Mesenchymal stem cell (in vitro differentiated cells and primary cell): ENCODE results near the gene MYH9.
A peak's percentile ranks its signal among the peaks of the same experiment; 100 is the strongest.
"Not testable (repeated sequence)": the region's sequence is repeated elsewhere in the genome, so short reads cannot be mapped to it uniquely, and the experiment has no call there.

Experiments
- DNase-seq: peaks from one replicate; pipeline ENCODE4 v3.0.0-alpha.2; 2013
- H2AFZ ChIP-seq: one replicate; pipeline ENCODE4 v1.6.1; 2013; ENCODE audit warnings: low read depth, mild to moderate bottlenecking, control low read depth, inconsistent platforms, low read length, moderate library complexity
- H2AK5ac ChIP-seq: 2 replicates; pipeline ENCODE4 v1.6.1; 2013; ENCODE audit warnings: low read length, moderate library complexity, mild to moderate bottlenecking, inconsistent platforms; ENCODE audit not compliant: severe bottlenecking
- H2BK120ac ChIP-seq: one replicate; pipeline ENCODE4 v1.6.1; 2013; ENCODE audit warnings: low read depth, mild to moderate bottlenecking, inconsistent platforms, low read length, moderate library complexity
- H2BK12ac ChIP-seq, 2 experiments: one replicate each; pipeline ENCODE4 v1.6.1; 2013; ENCODE audit warnings: inconsistent platforms in 2 of 2, low read length in 2 of 2, mild to moderate bottlenecking in 2 of 2, moderate library complexity in 2 of 2, control low read depth in 1 of 2
- H2BK15ac ChIP-seq: one replicate; pipeline ENCODE4 v1.6.1; 2013; ENCODE audit warnings: mild to moderate bottlenecking, low read depth, inconsistent platforms; ENCODE audit not compliant: poor library complexity, severe bottlenecking
- H2BK5ac ChIP-seq: 2 replicates; pipeline ENCODE4 v1.6.1; 2013; ENCODE audit warnings: low read depth, mild to moderate bottlenecking, low read length, control low read depth, inconsistent platforms; ENCODE audit not compliant: poor library complexity, severe bottlenecking
- H3K14ac ChIP-seq, 2 experiments: one replicate each; pipeline ENCODE4 v1.6.1; 2013; ENCODE audit warnings: inconsistent platforms in 2 of 2, low read length in 2 of 2, control low read depth in 1 of 2, mild to moderate bottlenecking in 1 of 2, moderate library complexity in 1 of 2
- H3K18ac ChIP-seq, 2 experiments: one replicate each; pipeline ENCODE4 v1.6.1; 2013; ENCODE audit warnings: inconsistent platforms in 2 of 2, low read length in 2 of 2, control low read depth in 1 of 2, low read depth in 1 of 2, mild to moderate bottlenecking in 1 of 2
- H3K23ac ChIP-seq, 2 experiments: one replicate each; pipeline ENCODE4 v1.6.1; 2013; ENCODE audit warnings: inconsistent platforms in 2 of 2, low read length in 2 of 2, mild to moderate bottlenecking in 2 of 2, moderate library complexity in 2 of 2, control low read depth in 1 of 2
- H3K27ac ChIP-seq: 2 replicates; pipeline ENCODE4 v1.5.1; 2013; ENCODE audit warnings: mild to moderate bottlenecking, moderate library complexity, low read length, control low read depth, inconsistent platforms; ENCODE audit not compliant: poor library complexity, severe bottlenecking
- H3K27me3 ChIP-seq, 2 experiments: 2 replicates each; pipeline versions ENCODE4 v1.6.1 to v1.7.0; 2013; ENCODE audit warnings: low read length in 2 of 2, mild to moderate bottlenecking in 2 of 2, moderate library complexity in 2 of 2, control low read depth in 1 of 2, inconsistent platforms in 1 of 2; ENCODE audit not compliant: control insufficient read depth in 1 of 2, insufficient read depth in 1 of 2
- H3K36me3 ChIP-seq, 2 experiments: 2 replicates each; pipeline versions ENCODE4 v1.6.1 to v1.7.0; 2013; ENCODE audit warnings: low read length in 2 of 2, control low read depth in 1 of 2, inconsistent platforms in 1 of 2, low read depth in 1 of 2, mild to moderate bottlenecking in 1 of 2; ENCODE audit not compliant: insufficient read depth in 2 of 2, control insufficient read depth in 1 of 2
- H3K4ac ChIP-seq, 2 experiments: one replicate each; pipeline ENCODE4 v1.6.1; 2013; ENCODE audit warnings: inconsistent platforms in 2 of 2, low read length in 2 of 2, mild to moderate bottlenecking in 2 of 2, moderate library complexity in 2 of 2, control low read depth in 1 of 2, low read depth in 1 of 2
- H3K4me1 ChIP-seq: 2 replicates; pipeline ENCODE4 v1.6.1; 2013; ENCODE audit warnings: low read depth, low read length, control low read depth; ENCODE audit not compliant: control insufficient read depth, insufficient read depth
- H3K4me2 ChIP-seq: 2 replicates; pipeline ENCODE4 v1.6.1; 2013; ENCODE audit warnings: low read length, mild to moderate bottlenecking, inconsistent platforms; ENCODE audit not compliant: poor library complexity, severe bottlenecking
- H3K4me3 ChIP-seq, 2 experiments: 2 replicates each; pipeline versions ENCODE4 v1.5.1 to v1.7.0; 2013; ENCODE audit warnings: low read length in 2 of 2, mild to moderate bottlenecking in 2 of 2, control low read depth in 1 of 2, low read depth in 1 of 2; ENCODE audit not compliant: insufficient read depth in 1 of 2
- H3K79me1 ChIP-seq: replicated peaks from 2 replicates; pipeline ENCODE4 v1.6.1; 2013; ENCODE audit warnings: mild to moderate bottlenecking, control low read depth, low read length, inconsistent platforms; ENCODE audit not compliant: poor library complexity, severe bottlenecking
- H3K9ac ChIP-seq: 2 replicates; pipeline ENCODE4 v1.7.0; 2013; ENCODE audit warnings: mild to moderate bottlenecking, low read length, moderate library complexity
- H3K9me3 ChIP-seq: 2 replicates; pipeline ENCODE4 v1.7.0; 2013; ENCODE audit warnings: mild to moderate bottlenecking, low read length; ENCODE audit not compliant: control insufficient read depth
- H4K8ac ChIP-seq: one replicate; pipeline ENCODE4 v1.6.1; 2013; ENCODE audit warnings: inconsistent platforms, mild to moderate bottlenecking, low read length, moderate library complexity
- H4K91ac ChIP-seq: one replicate; pipeline ENCODE4 v1.6.1; 2013; ENCODE audit warnings: mild to moderate bottlenecking, low read length, inconsistent platforms
- WGBS: methylation state at CpG from one replicate; pipeline ENCODE4 v1.1.7; 2013; ENCODE audit warnings: mixed read lengths; 5-methylcytosine and 5-hydroxymethylcytosine counted together

MYH9 gene

DNA sequence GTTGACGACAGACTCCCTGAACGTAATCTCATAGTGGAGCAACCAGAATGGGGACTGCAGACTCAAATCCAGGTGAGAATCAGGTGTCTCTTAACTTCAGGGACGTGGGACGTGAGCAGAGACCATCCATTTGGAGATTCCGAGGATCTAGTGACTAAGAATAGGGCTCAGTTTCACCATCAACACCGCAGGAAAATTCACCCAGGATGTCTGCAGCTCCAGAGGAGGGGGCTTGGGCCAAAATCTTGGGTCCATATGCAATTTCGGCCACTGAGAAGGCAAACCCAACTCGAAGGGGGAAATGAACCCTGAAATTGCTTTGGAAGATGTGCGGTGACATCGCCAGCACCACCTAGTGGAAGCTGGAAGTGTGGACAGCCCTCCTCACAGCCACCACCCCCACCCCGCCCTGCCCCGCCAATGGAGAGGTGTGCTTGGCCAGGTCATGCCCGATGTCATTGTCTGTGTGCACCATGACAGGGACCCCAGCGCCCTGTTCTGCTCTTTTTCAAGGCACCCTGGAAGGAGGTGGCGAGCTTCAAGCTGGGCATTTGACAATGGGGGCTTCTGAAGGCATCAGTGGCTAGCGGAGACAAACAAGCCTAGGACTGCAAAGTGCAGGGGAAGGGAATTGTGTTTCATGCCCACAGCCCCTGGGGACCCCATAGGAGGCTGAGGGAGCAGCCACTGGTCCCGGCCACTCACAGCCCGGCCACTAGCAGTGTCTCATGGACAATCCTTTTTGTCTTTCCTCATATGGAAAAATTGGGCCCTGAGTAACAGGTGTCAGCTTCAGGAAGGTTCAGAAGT is 110.1 kb downstream of the MYH9 start:
- Histone ChIP-seq H4K8ac (peak overlapping the region; percentile 16), H2BK5ac (no peak overlapping the region), H3K18ac (no peak overlapping the region), H2AFZ (no peak overlapping the region), H3K4me2 (no peak overlapping the region), H3K36me3 (peaks cover 30 to 39% of the 10 kb centered on the region in 2 experiments), H3K27me3 (no peaks in the 10 kb centered on the region), H3K23ac (peak overlapping the region in 1 of 2 experiments; percentile 68), H3K4me3 (peak overlapping the region in 1 of 2 experiments; percentile 48), H2AK5ac (no peak overlapping the region), H2BK12ac (no peak overlapping the region), H3K4ac (peak overlapping the region in 1 of 2 experiments; percentile 21), H2BK15ac (no peak overlapping the region), H4K91ac (no peak overlapping the region), H3K9me3 (no peaks in the 10 kb centered on the region), H3K27ac (peak overlapping the region; percentile 9), H2BK120ac (no peak overlapping the region), H3K9ac (peak overlapping the region; percentile 71), H3K79me1 (no peaks in the 10 kb centered on the region), H3K4me1 (peaks cover 10% of the 10 kb centered on the region), H3K14ac (no peak overlapping the region)
- 42% methylated on average over 18 of the region's 18 CpGs for WGBS
- DNase-seq: peak; percentile 69

DNA sequence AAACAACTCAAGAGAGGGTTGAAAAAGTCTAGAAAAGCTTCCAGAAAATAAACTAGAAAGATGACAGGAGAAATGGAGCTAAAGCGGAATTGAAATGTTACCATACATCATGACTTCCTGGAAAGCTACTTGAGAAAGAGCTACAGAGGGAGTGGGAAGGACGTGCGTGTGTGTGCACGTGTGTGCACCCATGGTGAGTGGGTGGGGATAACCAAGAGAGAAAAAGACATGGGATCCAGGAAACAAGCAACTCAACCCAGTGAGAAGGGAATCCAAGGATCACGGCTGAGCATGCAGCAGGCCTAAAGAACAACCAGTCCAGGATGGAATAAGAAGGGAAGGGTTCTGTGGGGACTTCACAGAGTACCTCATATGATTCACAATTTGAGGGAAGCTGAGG is 113.2 kb downstream of the MYH9 start:
- H3K18ac ChIP-seq: peak overlapping the region in 1 of 2 experiments; percentile 54
- no peak overlapping the region for H3K23ac ChIP-seq
- DNase-seq: no peak
- H3K79me1 ChIP-seq: no peaks in the 10 kb centered on the region
- no peak overlapping the region for H2BK120ac ChIP-seq
- H3K14ac ChIP-seq: peak overlapping the region in 1 of 2 experiments; percentile 70
- no peak overlapping the region for H3K4ac ChIP-seq
- H3K9me3 ChIP-seq: no peaks in the 10 kb centered on the region
- H4K91ac ChIP-seq: no peak overlapping the region
- no peak overlapping the region for H2AK5ac ChIP-seq
- no peak overlapping the region for H4K8ac ChIP-seq
- no peak overlapping the region for H3K4me2 ChIP-seq
- peaks cover 9 to 15% of the 10 kb centered on the region in 2 experiments for H3K36me3 ChIP-seq
- no peak overlapping the region for H3K27ac ChIP-seq
- peaks cover 8% of the 10 kb centered on the region for H3K4me1 ChIP-seq
- no peak overlapping the region for H2BK5ac ChIP-seq
- H3K9ac ChIP-seq: no peak overlapping the region
- no peak overlapping the region for H2BK12ac ChIP-seq
- H2BK15ac ChIP-seq: no peak overlapping the region
- WGBS: 89% methylated on average over 5 of the region's 5 CpGs
- no peak overlapping the region for H3K4me3 ChIP-seq
- no peak overlapping the region for H2AFZ ChIP-seq
- no peaks in the 10 kb centered on the region for H3K27me3 ChIP-seq

DNA sequence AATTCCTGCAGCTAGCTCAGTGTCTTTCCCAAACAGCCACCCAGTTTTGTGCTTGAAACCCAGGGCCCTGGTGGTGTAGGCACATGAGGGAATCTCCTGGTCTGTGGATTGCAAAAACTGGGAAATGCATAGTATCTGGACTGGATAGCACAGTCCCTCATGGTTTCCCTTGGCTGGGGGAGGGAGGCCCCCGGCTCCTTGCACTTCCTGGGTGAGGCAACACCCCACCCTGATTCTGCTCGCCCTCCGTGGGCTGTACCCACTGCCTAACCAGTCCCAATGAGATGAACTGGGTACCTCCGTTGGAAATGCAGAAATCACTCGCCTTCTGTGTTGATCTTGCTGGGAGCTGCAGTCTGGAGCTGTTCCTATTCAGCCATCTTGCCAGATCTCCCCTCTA is 115.8 kb downstream of the MYH9 start:
- H3K9ac ChIP-seq, H4K8ac ChIP-seq, H4K91ac ChIP-seq, H3K4ac ChIP-seq, H3K23ac ChIP-seq, H2AK5ac ChIP-seq, H3K9me3 ChIP-seq, H2BK15ac ChIP-seq, H3K4me2 ChIP-seq, H2AFZ ChIP-seq, H3K18ac ChIP-seq, H3K27ac ChIP-seq, H3K79me1 ChIP-seq, H3K27me3 ChIP-seq, H3K14ac ChIP-seq, H3K4me3 ChIP-seq, DNase-seq, H2BK5ac ChIP-seq, H2BK120ac ChIP-seq, H3K4me1 ChIP-seq, H2BK12ac ChIP-seq: not testable (repeated sequence)
- WGBS: 92% methylated on average over 5 of the region's 5 CpGs
- peaks cover 4 to 13% of the 10 kb centered on the region in 2 experiments for H3K36me3 ChIP-seq

DNA sequence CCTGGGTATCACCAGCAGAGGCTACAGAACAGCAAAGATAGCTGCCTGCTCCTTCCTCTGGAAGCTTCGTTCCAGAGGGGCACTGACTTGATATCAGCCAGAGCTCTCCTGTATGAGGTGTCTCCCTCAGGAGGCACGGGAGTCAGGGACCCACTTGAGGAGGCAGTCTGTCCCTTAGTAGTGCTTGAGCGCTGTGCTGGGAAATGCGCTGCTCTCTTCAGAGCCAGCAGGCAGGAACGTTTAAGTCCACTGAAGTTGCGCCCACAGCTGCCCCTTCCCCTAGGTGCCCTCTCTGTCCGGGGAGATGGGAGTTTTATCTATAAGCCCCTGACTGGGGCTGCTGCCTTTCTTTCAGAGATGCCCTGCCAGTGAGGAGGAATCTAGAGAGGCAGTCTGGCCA is 116.5 kb downstream of the MYH9 start:
- not testable (repeated sequence) for H3K4me1 ChIP-seq, H3K23ac ChIP-seq, H3K14ac ChIP-seq, H2BK15ac ChIP-seq, H2BK5ac ChIP-seq, H4K8ac ChIP-seq, H3K4ac ChIP-seq, H3K9ac ChIP-seq, H3K4me3 ChIP-seq, DNase-seq, H3K27me3 ChIP-seq, H2BK120ac ChIP-seq, H2AFZ ChIP-seq, H3K18ac ChIP-seq, H2BK12ac ChIP-seq, H3K79me1 ChIP-seq, H3K9me3 ChIP-seq, H3K4me2 ChIP-seq, H3K27ac ChIP-seq, H2AK5ac ChIP-seq, H4K91ac ChIP-seq
- WGBS: 93% methylated on average over 7 of the region's 7 CpGs
- peaks cover 5 to 15% of the 10 kb centered on the region in 2 experiments for H3K36me3 ChIP-seq
